ENCODE data around the gene UCN.
"Not testable (repeated sequence)": the region's sequence is repeated elsewhere in the genome, so short reads cannot be mapped to it uniquely, and the experiment has no call there.

The UCN gene, protein sequence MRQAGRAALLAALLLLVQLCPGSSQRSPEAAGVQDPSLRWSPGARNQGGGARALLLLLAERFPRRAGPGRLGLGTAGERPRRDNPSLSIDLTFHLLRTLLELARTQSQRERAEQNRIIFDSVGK
- total RNA-seq = 1.5 reads per million

DNA sequence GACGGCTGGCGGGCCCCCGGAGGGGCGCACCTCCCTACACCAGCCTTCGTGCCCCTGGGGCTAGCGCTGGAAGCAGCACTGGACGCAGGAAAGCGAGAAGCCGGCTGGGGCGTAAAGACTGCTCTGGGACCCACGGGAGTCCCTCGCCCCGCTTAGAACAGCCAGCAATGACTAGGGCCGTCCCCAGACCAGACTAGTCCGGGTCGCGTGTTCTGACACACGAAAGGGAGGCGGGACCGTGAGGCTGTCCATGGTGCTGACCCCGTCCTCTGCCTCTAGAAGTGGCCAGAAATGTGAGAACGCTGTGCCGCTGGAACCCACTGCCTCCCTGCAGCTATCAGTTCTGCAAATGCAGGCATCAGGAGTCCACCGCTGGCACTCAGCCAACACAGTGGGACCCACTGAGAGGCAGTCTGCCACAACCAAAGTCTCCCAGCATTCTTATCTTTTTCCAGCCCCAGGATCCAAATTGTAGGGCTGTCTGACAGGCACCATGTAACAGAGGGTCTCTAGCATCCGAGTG, at the start of gene UCN:
UCN (minus strand) TSS at position 87 of the 523 bp plus-strand sequence. CDS start 550 bp downstream, outside the sequence.
- no peak for DNase-seq

DNA sequence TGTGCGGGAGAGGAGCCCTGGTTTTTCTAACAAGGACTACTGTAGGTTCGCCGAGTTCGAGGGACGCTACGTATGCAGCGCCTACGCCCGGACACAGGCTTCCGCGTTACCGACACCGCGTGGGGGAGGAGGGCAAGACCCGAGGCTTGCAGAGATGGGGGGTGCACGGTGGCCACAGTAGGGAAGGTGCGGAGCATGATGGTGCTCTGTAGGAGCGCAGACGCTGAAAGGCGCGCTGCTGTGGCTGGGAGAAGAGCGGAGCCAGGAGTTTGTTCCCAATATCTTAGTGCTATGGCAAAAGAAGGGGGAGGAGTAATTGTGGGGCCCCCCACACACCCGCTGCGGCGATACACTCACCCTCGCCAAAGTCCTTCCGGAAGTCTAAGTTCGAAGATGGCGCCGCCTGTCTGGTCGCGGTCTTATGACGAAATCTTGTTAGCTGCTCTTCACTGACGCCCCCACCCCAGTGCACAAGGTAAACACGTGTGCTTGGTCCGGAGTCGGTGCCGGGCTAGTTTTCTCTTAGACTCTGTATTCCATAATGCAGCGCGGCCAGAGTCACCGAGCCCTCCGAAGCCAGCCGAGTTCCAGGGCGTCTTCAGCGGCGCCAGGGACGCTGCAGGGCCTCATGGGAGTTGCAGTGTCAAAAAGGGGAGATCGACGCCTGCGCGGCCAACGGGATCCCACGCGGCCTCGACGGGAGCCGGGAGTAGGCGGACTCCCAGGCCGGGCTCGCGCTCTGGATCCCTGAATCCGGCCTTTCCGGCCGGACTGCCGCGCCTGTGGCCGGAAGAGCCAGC, 48.3 kb upstream of the UCN start, which contains the start of gene GTF3C2:
GTF3C2 (minus strand) TSS at position 383 of the 800 bp plus-strand sequence. CDS start 13,210 bp downstream, outside the sequence.
- peak; percentile 91 for DNase-seq

DNA sequence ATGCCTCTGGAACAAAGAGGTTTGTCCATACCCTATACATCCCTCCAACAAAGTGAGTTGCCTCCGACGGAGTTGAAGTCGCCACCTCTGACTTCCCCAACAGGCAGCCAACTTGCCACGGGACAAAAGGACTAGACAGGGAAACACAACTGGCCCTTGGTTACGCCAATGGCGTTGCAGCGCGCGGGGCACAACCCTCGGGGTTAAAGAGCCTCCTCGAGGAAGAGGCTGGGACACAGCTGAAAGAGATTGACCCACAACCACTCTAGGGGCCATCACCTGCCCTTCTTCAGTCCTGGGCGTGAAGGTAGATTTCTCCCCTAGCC, 47.8 kb upstream of the UCN start:
- DNase-seq = no peak

DNA sequence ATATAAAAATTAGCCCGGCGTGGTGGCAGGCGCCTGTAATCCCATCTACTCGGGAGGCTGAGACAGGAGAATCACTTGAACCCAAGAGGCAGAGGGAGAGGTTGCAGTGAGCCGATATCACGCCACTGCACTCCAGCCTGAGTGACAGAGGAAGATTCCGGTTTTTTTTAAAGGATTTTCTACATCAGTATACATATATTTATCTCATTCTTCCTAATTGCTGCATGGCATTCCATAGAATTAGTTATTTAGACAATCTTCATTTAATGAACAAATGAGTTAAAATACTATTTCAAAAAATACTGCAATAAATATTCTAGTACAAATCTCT, 46.3 kb upstream of the UCN start:
- DNase-seq = no peak

DNA sequence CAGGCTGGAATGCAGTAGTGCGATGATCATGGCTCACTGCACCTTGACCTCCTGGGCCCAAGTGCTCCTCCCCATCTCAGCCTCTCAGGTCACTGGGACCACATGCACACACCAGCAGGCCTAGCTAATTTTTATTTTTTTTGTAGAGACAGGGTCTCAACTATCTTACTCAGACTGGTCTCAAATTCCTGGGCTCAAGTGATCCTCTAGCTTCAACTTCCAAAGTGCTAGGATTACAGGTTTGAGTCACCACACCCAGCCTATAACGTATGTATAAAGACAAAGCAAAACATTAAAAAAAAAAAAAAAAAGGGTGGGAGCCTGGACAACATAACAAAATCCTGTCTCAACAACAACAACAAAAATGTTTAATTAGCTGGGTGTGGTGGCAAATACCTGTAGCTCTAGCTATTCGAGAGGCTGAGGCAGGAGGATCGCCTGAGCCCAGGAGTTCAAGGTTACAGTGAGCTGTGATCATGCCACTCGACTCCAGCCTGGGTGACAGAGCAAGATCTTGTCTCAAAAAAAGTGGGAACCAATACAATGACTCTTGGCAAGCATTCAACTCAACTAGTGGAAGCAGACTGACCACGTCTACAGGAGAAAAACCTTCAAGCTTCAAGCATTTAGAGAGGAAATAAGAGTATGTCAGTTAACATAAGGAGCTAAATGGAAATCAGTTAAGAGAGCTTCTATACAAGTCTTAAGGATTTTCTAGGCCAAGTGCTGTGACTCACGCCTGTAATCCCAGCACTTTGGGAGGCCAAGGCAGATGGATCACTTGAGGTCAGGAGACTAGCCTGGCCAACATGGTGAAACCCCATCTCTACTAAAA, 45.7 kb upstream of the UCN start:
- DNase-seq = no peak

DNA sequence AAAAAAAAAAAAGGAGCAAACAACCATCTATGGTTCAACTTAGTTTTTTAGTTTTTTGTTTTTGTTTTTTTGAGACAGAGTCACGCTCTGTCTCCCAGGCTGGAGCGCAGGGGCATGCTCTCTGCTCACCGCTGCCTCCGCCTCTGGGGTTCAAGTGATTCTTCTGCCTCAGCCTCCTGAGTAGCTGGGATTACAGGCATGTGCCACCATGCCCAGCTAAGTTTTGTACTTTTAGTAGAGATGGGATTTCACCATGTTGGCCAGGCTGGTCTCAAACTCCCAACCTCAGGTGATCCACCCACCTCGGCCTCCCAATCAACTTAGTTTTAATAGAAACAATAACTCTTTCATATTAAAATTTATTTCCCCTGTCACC, 45.1 kb upstream of the UCN start:
- not testable (repeated sequence) for DNase-seq

DNA sequence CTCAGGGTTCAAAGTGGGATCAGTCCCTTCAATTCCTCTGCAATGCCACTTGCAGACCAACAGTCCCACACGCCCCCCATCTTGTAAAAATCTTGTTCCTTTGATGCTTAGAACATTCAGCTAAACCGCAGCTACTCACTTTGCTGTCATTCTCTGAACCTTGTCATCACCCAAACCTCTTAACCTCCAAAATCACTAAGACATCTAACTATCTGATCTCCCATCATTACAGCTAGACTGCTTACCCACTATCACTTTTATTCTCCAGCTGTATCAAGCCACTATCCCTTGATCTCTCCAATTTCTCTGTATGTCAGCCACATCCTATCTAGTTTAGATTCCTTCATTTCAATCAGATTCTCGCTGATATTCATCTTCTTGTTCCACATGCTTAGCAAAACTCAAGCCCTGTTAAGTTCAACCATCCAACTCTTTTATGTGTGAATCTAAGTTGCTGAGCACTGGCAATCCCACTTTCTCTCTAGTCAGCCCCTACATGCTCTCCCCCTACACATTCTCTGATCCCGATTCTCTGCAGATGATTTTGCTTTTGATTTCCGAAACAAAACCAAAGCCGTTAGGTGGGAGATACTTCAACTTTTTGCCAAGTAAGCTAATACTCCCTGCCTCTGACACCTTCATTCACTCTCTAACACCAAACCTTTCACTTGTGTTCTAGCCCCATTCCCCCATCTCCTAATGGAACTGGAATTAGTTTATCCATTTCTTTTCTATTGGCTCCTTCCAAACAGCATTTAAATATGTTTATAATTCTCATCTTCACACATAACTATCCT, 43.8 kb upstream of the UCN start:
- DNase-seq = no peak

DNA sequence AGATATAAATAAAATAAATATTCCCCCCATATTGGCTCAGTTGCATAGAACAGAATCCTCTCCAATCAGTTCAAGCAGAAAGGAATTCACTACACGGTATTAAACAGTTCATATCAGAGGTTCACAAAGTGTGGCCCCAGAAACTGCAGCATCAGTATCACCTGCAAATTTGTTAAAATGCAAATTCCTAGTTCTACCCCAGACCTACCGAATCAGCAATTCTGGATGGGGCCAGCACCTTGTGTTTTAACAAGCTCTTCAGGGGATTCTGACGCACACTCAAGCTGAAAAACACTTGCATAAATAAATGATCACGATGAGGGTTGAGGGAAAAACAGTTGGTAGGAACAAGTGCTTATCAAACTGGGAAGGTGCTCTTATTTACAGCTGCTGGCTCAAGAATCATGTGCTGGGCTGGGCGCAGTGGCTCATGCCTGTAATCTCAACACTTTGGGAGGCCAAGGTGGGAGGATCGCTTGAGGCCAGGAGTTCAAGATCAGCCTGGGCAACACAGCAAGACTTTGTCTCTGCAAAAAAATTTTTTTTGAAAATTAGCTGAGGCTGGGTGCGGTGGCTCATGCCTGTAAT, 42.0 kb upstream of the UCN start:
- no peak for DNase-seq

DNA sequence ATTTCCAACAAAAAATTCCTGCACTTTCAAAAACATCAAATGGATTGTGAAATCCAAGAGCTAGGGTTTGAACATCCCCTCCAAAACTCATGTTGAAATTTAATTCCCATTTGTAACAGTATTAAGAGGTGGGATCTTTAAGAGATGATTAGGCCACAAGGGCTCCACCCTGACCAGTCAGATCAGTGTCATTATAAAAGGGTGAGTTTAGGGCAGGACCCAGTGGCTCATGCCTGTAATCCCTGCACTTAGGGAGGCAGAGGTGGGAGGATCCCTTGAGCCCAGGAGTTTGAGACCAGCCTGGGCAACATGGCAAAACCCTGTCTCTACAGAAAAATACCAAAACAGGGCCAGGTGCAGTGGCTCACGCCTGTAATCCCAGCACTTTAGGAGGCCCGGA, 39.4 kb upstream of the UCN start:
- no peak for DNase-seq

DNA sequence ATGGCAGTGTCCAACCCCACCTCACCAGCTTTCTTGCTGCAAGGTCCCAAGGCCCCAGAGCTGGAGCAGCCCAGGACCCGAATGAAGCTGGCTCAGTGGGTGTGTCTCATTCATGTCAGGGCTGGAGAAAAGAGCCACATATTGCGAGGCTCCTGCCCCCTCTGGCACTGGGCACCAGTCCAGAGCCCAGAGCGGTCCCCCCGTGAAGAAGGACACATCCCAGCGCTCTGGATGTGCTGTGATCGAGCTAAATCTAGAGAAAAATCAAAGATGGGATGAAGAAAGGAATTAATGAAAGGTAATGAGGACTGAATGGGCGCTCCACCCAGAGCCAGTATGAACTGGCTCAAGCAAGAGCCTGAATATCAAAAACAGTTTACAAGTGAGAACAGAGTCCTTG, 27.9 kb upstream of the UCN start:
- no peak for DNase-seq

DNA sequence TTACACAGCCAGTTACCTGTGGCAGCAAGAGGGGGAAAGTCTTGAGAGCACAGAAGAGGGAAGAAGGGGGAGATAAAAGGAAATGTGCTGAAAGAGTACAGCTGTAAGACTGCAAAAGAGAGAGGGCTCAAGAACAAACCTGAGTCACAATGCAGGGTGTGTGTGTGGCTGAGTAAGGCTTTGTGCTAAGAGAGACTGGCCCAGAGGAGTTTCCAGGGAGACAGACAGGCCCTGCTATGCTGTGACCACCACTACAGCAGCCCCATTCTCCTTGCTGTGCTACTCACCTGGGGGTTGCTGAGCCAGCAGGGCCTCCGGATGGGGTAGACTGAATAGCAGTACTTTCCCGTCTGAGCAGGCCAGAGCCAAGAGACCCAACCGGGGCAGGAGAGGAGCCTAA, 27.1 kb upstream of the UCN start:
- no peak for DNase-seq

DNA sequence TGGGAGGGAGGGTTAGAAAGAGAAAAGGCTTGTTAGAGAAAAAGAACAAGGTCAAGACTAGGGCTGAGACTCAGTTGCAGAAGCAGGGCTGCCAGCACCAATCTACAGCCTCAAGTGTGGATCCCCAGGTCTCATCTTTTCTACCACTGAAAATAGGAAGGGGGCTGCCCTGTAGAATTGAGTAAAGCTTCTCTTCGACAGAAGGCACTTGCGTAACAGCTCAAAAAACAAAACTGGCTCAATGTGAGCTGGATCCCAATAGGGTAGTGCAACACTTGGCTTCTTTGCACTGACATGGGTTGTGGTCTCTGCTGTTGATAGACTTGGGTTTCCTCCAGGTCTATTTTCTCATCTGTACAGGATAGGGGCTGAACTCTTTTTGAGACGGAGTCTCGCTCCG, 16.5 kb upstream of the UCN start:
- DNase-seq = no peak

DNA sequence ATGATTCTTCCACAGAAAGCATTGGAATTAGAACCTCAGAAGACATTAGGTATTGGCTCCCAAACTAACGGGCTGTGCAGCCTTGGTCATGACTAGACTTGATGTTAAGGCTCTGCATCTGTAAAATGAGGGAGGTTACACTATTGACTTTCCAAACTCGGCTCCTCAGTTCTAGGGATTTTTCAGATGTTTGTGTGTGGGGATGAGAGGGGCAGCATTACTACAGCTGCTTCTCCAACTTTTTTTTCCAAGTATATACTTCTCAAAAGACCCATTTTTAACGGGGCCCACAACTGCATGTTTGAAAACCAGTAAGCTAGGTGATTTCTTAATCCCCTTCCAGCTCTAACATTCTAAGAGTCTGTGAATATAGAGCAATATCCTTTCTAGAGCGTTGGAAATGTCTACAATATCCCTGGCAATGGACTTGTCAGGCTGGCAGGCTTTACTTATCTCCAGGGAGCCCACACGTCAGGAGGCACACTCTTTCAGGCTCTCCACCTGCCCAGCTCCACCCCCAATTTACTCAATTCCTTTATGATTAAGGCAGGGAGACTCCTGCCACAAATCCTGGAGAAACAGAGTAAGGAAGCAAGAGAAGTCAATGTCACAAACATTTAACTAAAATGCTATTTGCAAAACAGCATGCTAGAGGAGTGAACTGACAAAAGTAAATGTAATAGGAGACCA, 15.5 kb upstream of the UCN start:
- no peak for DNase-seq

DNA sequence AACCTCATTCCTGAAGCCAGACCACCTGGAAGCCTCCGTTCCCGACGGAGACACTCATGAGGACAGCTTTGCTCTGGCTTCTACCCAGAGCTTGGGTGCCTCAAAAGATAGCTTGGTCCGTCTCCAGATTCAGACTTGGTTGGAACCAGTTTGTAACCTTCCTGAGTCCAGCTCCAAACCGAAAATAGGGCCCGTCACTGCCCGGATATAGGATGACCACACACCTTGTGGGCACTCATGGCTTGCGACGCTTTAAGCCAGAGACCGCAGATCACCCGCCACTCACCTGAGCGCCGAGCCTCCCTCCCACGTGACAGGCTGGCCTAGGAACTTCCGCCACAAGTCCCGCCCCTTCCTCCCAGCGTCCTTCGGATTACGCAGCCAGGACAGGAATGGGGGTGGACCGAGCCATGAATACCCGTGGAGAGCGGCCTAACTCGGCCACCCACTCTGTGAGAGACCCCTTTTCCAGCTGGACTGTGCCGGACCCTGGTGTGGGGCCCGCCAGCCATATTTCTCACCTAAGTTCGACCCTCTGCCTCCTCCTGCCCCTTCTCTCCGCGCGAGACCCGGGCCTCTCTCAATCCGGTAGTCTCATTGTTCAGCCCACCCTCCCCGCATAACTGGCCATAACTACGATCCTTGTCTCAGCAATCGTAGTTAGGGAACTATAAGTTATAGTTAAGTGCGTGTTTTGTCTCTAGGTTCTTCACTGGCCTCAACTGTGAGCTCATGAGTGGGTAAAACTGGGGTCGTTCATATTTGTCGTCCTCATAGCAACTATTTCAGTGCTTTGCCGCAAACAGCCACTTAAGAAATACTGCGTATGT, 14.7 kb upstream of the UCN start, which contains the start of gene MPV17:
MPV17 (minus strand) TSS at position 332 of the 830 bp plus-strand sequence. CDS start 580 bp downstream, outside the sequence.
- peak; percentile 83 for DNase-seq

DNA sequence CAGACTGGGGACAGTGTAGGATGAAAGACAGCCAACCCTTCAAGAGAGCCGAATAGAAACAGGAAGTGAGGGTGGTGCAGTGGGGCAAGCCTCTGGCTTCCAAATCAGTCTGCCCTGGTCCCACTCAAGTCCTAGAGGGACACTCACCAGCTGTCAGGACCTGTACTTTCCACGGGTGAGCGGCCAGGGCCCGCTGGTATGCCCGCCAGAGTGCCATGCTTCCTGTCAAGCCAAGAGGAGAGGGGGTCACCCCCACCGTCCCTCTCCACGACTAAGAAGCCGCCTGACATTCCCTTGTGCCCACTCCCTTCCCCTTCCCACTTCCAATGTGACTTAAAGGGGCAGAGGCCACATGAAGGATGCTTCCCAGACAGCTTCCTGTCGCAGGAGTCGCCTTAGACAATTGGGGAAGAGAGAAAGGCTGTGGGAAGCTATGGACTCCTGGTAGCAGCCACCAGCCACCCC, 14.1 kb upstream of the UCN start:
- DNase-seq = no peak

DNA sequence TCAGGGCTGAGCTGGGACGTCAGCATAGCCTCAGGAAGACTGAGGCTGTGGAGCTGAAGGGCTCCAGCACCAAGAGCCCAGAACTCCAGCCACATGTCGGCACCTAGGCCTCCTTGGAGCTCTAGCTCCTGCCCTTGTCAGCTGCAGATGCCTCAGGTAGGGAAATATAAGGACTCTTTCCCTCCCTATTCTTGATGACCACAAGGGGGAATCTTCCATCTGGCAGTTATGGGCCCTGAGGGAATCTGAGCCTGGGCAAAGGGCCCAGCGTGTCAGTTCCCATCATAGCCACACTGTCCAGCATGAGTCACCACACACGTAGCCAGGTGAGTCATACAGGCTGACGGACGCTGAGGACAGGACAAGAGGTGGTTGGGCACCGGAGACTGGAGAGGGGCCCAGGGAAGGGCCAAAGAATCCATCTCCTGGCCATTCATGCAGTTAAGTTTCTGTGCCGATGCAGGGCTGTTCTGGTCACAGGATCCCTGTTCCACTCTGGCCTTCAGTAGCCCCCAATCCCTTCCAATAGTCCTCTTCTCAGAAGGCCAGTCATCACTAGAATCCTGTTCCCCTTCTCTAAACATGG, 12.8 kb upstream of the UCN start:
- no peak for DNase-seq

DNA sequence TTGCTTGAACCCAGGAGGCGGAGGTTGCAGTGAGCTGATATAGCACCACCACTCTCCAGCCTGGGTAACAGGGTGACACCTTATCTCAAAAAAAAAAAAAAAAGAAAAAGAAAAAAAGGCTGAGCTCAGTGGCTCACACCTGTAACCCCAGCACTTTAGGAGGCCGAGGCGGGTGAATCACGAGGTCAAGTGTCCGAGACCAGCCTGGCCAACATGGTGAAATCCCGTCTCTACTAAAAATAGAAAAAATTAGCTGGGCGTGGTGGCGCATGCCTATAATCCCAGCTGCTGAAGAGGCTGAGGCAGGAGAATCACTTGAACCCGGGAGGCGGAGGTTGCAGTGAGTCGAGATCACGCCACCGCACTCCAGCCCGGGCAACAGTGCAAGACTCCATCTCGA, 11.6 kb upstream of the UCN start:
- DNase-seq = not testable (repeated sequence)

DNA sequence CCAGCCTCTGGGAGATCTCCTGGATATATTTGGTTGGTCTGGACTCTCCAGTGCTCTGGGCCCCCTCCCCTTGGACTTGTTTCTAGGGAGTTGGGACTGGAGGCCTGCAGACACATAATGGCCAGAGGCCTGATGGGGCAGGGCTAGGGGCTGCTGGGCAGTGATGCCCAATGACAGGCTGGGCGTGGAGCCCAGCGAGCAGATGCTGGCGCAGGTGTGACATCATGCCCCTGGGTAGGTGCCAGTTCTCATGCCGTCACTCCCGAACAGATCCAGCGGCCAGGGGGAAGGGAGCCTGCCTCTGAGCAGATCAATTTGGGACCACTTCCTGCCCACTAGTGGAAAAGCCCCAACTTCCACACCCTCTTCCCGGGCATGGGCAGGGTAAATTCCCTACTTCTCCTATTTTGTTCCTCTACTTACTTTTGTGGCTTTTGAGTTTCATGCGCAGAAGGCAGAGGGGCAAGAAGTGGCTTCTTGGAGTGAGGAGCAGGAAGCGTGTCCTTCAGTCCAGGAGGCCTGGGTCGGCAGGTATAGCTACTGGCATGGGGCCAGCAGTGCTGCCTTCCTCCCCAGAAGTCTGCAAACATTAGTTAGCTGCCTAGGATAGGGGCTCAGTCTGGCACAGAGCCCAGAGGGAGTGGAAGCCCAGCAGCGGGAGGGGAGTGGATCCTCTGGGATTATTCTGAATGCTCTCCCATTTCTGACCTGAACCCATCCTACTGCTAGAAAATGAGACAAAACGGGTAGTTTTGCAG, 8.6 kb upstream of the UCN start:
- DNase-seq = no peak

DNA sequence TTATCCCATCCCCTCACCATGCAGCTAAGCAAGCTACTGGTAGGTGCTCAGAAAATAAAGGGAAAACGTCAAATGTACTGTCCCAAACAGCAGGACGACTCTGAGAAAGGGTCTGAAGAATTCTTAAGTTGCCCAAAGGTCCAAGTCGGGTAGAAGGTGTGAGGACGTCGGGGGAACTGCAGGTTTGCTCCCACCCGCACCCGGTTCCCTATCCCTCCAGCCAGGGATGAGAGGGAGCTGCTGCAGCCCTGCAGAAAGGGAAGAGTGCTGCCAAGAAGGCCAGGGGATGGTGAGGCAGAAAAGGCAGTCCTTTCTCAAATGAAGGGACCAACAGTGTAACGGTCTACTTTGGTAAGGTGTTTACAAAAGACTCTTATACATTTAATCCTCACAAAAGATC, 6.9 kb upstream of the UCN start:
- no peak for DNase-seq

Measured in effector CD4-positive, alpha-beta T cell (primary cell).